Measurements from ENCODE around the gene WNT5A.

The WNT5A gene

GRCh38 chr3:55484191-55484689 is 2.9 kb downstream of the WNT5A start:
- H3K36me3 Mint-ChIP-seq (ENCODE audit: insufficient read depth): no peaks in the 10 kb centered on the region

GRCh38 chr3:55483196-55484095 is 3.7 kb downstream of the WNT5A start:
- DNase-seq (ENCODE audit: low spot score in 2 of 2) (no peak), ATAC-seq (replicated peaks; ENCODE audit: extremely low read depth, poor library complexity, severe bottlenecking) (no peak)
- Mint-ChIP-seq H3K9me3 (peaks cover 4% of the 10 kb centered on the region), H3K4me3 (no peak overlapping the region), H3K27ac (ENCODE audit: low read depth) (no peak overlapping the region), H3K4me1 (peaks cover 5% of the 10 kb centered on the region), H3K36me3 (ENCODE audit: insufficient read depth) (no peaks in the 10 kb centered on the region), H3K27me3 (peaks cover 76% of the 10 kb centered on the region)

More at GRCh38 chr3:55484191-55484689, 2.9 kb downstream of the WNT5A start:
- Mint-ChIP-seq H3K4me1 (peaks cover 5% of the 10 kb centered on the region), H3K27me3 (peaks cover 83% of the 10 kb centered on the region), H3K27ac (ENCODE audit: low read depth) (no peak overlapping the region), H3K9me3 (peaks cover 4% of the 10 kb centered on the region), H3K4me3 (no peak overlapping the region)
- DNase-seq (ENCODE audit: low spot score in 2 of 2) (no peak), ATAC-seq (replicated peaks; ENCODE audit: extremely low read depth, poor library complexity, severe bottlenecking) (no peak)

- no peaks in the 10 kb centered on the region for H3K36me3 Mint-ChIP-seq (ENCODE audit: insufficient read depth)
- no peak overlapping the region for H3K27ac Mint-ChIP-seq (ENCODE audit: low read depth)
- peaks cover 4% of the 10 kb centered on the region for H3K9me3 Mint-ChIP-seq
- peaks cover 5% of the 10 kb centered on the region for H3K4me1 Mint-ChIP-seq
- ATAC-seq (replicated peaks; ENCODE audit: extremely low read depth, poor library complexity, severe bottlenecking): no peak
- DNase-seq (ENCODE audit: low spot score in 2 of 2): no peak
- H3K27me3 Mint-ChIP-seq: peaks cover 72% of the 10 kb centered on the region
- no peak overlapping the region for H3K4me3 Mint-ChIP-seq
These were observed 4.5 kb downstream of the WNT5A start for GRCh38 chr3:55482496-55483195.

GRCh38 chr3:55481744-55482495 is 5.2 kb downstream of the WNT5A start:
- peaks cover 70% of the 10 kb centered on the region for H3K27me3 Mint-ChIP-seq
- ATAC-seq (replicated peaks; ENCODE audit: extremely low read depth, poor library complexity, severe bottlenecking) (no peak), DNase-seq (ENCODE audit: low spot score in 2 of 2) (no peak)
- H3K27ac Mint-ChIP-seq (ENCODE audit: low read depth): no peak overlapping the region
- no peak overlapping the region for H3K4me3 Mint-ChIP-seq
- H3K9me3 Mint-ChIP-seq: peaks cover 4% of the 10 kb centered on the region
- peaks cover 5% of the 10 kb centered on the region for H3K4me1 Mint-ChIP-seq
- no peaks in the 10 kb centered on the region for H3K36me3 Mint-ChIP-seq (ENCODE audit: insufficient read depth)

GRCh38 chr3:55480911-55481743 is 6.0 kb downstream of the WNT5A start:
- ATAC-seq (replicated peaks; ENCODE audit: extremely low read depth, poor library complexity, severe bottlenecking) (no peak), DNase-seq (ENCODE audit: low spot score in 2 of 2) (no peak)
- H3K9me3 Mint-ChIP-seq: peaks cover 4% of the 10 kb centered on the region
- H3K4me3 Mint-ChIP-seq: no peak overlapping the region
- H3K27me3 Mint-ChIP-seq: peaks cover 62% of the 10 kb centered on the region
- no peak overlapping the region for H3K27ac Mint-ChIP-seq (ENCODE audit: low read depth)
- no peaks in the 10 kb centered on the region for H3K36me3 Mint-ChIP-seq (ENCODE audit: insufficient read depth)
- peaks cover 5% of the 10 kb centered on the region for H3K4me1 Mint-ChIP-seq

GRCh38 chr3:55477306-55478303 is 9.5 kb downstream of the WNT5A start:
- Mint-ChIP-seq H3K27me3 (peaks cover 33% of the 10 kb centered on the region), H3K4me3 (no peak overlapping the region), H3K9me3 (peaks cover 7% of the 10 kb centered on the region), H3K36me3 (ENCODE audit: insufficient read depth) (no peaks in the 10 kb centered on the region), H3K4me1 (no peaks in the 10 kb centered on the region), H3K27ac (ENCODE audit: low read depth) (no peak overlapping the region)
- no peak for ATAC-seq (replicated peaks; ENCODE audit: extremely low read depth, poor library complexity, severe bottlenecking)
- DNase-seq (ENCODE audit: low spot score in 2 of 2): no peak

GRCh38 chr3:55476515-55476914 is 10.6 kb downstream of the WNT5A start:
- DNase-seq (ENCODE audit: low spot score in 2 of 2) (no peak), ATAC-seq (replicated peaks; ENCODE audit: extremely low read depth, poor library complexity, severe bottlenecking) (no peak)
- Mint-ChIP-seq H3K4me1 (no peaks in the 10 kb centered on the region), H3K4me3 (no peak overlapping the region), H3K36me3 (ENCODE audit: insufficient read depth) (no peaks in the 10 kb centered on the region), H3K9me3 (peaks cover 7% of the 10 kb centered on the region), H3K27ac (ENCODE audit: low read depth) (no peak overlapping the region), H3K27me3 (peaks cover 35% of the 10 kb centered on the region)

GRCh38 chr3:55474213-55474632 is 12.9 kb downstream of the WNT5A start:
- Mint-ChIP-seq H3K27me3 (peaks cover 12% of the 10 kb centered on the region), H3K27ac (ENCODE audit: low read depth) (no peak overlapping the region), H3K4me3 (no peak overlapping the region), H3K4me1 (no peaks in the 10 kb centered on the region), H3K9me3 (peaks cover 7% of the 10 kb centered on the region), H3K36me3 (ENCODE audit: insufficient read depth) (no peaks in the 10 kb centered on the region)
- ATAC-seq (replicated peaks; ENCODE audit: extremely low read depth, poor library complexity, severe bottlenecking): no peak
- no peak for DNase-seq (ENCODE audit: low spot score in 2 of 2)

GRCh38 chr3:55473788-55474187 is 13.3 kb downstream of the WNT5A start:
- no peak for ATAC-seq (replicated peaks; ENCODE audit: extremely low read depth, poor library complexity, severe bottlenecking)
- H3K36me3 Mint-ChIP-seq (ENCODE audit: insufficient read depth): no peaks in the 10 kb centered on the region
- H3K4me1 Mint-ChIP-seq: no peaks in the 10 kb centered on the region
- no peak overlapping the region for H3K4me3 Mint-ChIP-seq
- no peak overlapping the region for H3K27ac Mint-ChIP-seq (ENCODE audit: low read depth)
- H3K27me3 Mint-ChIP-seq: peaks cover 12% of the 10 kb centered on the region
- no peak for DNase-seq (ENCODE audit: low spot score in 2 of 2)
- peaks cover 7% of the 10 kb centered on the region for H3K9me3 Mint-ChIP-seq

GRCh38 chr3:55471522-55472280 is 15.4 kb downstream of the WNT5A start:
- no peaks in the 10 kb centered on the region for H3K4me1 Mint-ChIP-seq
- H3K4me3 Mint-ChIP-seq: no peak overlapping the region
- H3K27ac Mint-ChIP-seq (ENCODE audit: low read depth): no peak overlapping the region

More at GRCh38 chr3:55471522-55472280, 15.4 kb downstream of the WNT5A start:
- H3K9me3 Mint-ChIP-seq: peaks cover 7% of the 10 kb centered on the region
- ATAC-seq (replicated peaks; ENCODE audit: extremely low read depth, poor library complexity, severe bottlenecking) (no peak), DNase-seq (ENCODE audit: low spot score in 2 of 2) (no peak)
- peaks cover 12% of the 10 kb centered on the region for H3K27me3 Mint-ChIP-seq
- no peaks in the 10 kb centered on the region for H3K36me3 Mint-ChIP-seq (ENCODE audit: insufficient read depth)
